ENCODE measurements around the gene TFDP2.
"Not testable (repeated sequence)": the region's sequence is repeated elsewhere in the genome, so short reads cannot be mapped to it uniquely, and the experiment has no call there.

DNA sequence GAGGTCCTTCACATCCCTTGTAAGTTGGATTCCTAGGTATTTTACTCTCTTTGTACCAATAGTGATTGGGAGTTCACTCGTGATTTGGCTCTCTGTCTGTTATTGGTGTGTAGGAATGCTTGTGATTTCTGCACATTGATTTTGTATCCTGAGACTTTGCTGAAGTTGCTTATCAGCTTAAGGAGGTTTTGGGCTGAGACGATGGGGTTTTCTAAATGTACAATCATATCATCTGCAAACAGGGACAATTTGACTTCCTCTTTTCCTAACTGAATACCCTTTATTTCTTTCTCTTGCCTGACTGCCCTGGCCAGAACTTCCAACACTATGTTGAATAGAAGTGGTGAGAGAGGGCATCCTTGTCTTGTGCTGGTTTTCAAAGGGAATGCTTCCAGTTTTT, 12.3 kb downstream of the TFDP2 start:
- TF ChIP-seq, protein P1, sequence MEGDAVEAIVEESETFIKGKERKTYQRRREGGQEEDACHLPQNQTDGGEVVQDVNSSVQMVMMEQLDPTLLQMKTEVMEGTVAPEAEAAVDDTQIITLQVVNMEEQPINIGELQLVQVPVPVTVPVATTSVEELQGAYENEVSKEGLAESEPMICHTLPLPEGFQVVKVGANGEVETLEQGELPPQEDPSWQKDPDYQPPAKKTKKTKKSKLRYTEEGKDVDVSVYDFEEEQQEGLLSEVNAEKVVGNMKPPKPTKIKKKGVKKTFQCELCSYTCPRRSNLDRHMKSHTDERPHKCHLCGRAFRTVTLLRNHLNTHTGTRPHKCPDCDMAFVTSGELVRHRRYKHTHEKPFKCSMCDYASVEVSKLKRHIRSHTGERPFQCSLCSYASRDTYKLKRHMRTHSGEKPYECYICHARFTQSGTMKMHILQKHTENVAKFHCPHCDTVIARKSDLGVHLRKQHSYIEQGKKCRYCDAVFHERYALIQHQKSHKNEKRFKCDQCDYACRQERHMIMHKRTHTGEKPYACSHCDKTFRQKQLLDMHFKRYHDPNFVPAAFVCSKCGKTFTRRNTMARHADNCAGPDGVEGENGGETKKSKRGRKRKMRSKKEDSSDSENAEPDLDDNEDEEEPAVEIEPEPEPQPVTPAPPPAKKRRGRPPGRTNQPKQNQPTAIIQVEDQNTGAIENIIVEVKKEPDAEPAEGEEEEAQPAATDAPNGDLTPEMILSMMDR (IDR thresholded peaks at IDR 0.05) = not testable (repeated sequence)
- TF ChIP-seq EZH2 (IDR thresholded peaks at IDR 0.05) = not testable (repeated sequence)
